Natural killer cell (primary cell): ENCODE data around the gene OR52E4. TPM values are rescaled to one million over a fixed set of nuclear protein-coding genes. Genes with fewer than 3 reads are reported as not detected.

ENCODE experiments used
- ATAC-seq, 3 donors: fragments of 150-1000 bp in 2 of 3; fragments of 200-7000 bp in 1 of 3; cut with Tn5 transposase; 1 replicate in 1 of 3; 2 replicates in 2 of 3; pipeline ENCODE4 v1.10.0; 2021; ENCODE audit warnings: mild to moderate bottlenecking in 2 of 3, moderate library complexity in 2 of 3
- DNase-seq, 2 donors: peaks; one replicate each; pipeline versions ENCODE4 v3.0.0 to v3.0.0-alpha.2; 2013 to 2021; ENCODE audit warnings: mixed read lengths in 1 of 2
- H3K27ac ChIP-seq: one replicate; pipeline ENCODE4 v1.5.1; 2013; ENCODE audit warnings: mild to moderate bottlenecking, low read length
- H3K27me3 ChIP-seq: one replicate; pipeline ENCODE4 v1.6.1; 2013; ENCODE audit warnings: low read length; ENCODE audit not compliant: control insufficient read depth, insufficient read depth
- H3K36me3 ChIP-seq: one replicate; pipeline ENCODE4 v1.6.1; 2013; ENCODE audit warnings: low read length; ENCODE audit not compliant: control insufficient read depth, insufficient read depth
- H3K4me1 ChIP-seq: one replicate; pipeline ENCODE4 v1.6.1; 2013; ENCODE audit warnings: low read length; ENCODE audit not compliant: control insufficient read depth, insufficient read depth
- H3K4me3 ChIP-seq: one replicate; pipeline ENCODE4 v1.5.1; 2013; ENCODE audit warnings: low read length
- H3K9me3 ChIP-seq: one replicate; pipeline ENCODE4 v1.6.1; 2013; ENCODE audit warnings: low read length; ENCODE audit not compliant: control insufficient read depth, insufficient read depth
- H3K27ac Mint-ChIP-seq, 2 donors: one replicate each; pipeline ENCODE4 v1.8.0; 2022; ENCODE audit warnings: mild to moderate bottlenecking in 2 of 2, mixed read lengths in 2 of 2, moderate library complexity in 1 of 2
- H3K27me3 Mint-ChIP-seq, 2 donors: one replicate each; pipeline ENCODE4 v1.8.0; 2022; ENCODE audit warnings: low read depth in 2 of 2, mixed read lengths in 2 of 2
- H3K36me3 Mint-ChIP-seq: one replicate; pipeline ENCODE4 v1.8.0; 2022; ENCODE audit warnings: mixed read lengths
- H3K4me1 Mint-ChIP-seq, 2 donors: one replicate each; pipeline ENCODE4 v1.8.0; 2022; ENCODE audit warnings: mixed read lengths in 2 of 2
- H3K4me3 Mint-ChIP-seq: one replicate; pipeline ENCODE4 v1.8.0; 2022; ENCODE audit warnings: mild to moderate bottlenecking, moderate library complexity, mixed read lengths
- H3K9me3 Mint-ChIP-seq, 2 donors: one replicate each; pipeline ENCODE4 v1.8.0; 2022; ENCODE audit warnings: mixed read lengths in 2 of 2
- WGBS: methylation state at CpG from one replicate; pipeline ENCODE4 v1.1.7; 2013; ENCODE audit warnings: missing lambda C conversion rate; ENCODE audit not compliant: insufficient coverage; 5-methylcytosine and 5-hydroxymethylcytosine counted together
- intact Hi-C: fragments of 100-400 bp; cut with micrococcal nuclease; formaldehyde crosslinking; loops from one replicate; pipeline ENCODE4 v1.14.2; 2022
- total RNA-seq, 4 donors: library from RNA; stranded (reverse); fragments of 120-200 nt in 1 of 4; gene quantifications; one replicate each; pipeline versions ENCODE4 v1.2.3 to v1.2.4, GENCODE V29; 2013 to 2022
- TF ChIP-seq, protein P1 (sequence below): fragments of 200-600 bp; IDR thresholded peaks from one replicate; pipeline ENCODE4 v1.8.0; 2022; ENCODE audit warnings: antibody characterized with exemption

The OR52E4 gene
- total RNA-seq, 3 donors from 2014 or later (not counting 1 experiment from before 2014, with no cell fraction given) = not detected

GRCh38 chr11:5910540-5910939 lies 30.1 kb downstream of the OR52E4 start:
- Mint-ChIP-seq H3K4me3 (no peak overlapping the region), H3K4me1 (no peaks in the 10 kb centered on the region), H3K27ac (no peak overlapping the region), H3K36me3 (no peaks in the 10 kb centered on the region), H3K9me3 (peaks cover 0 to 2% of the 10 kb centered on the region in 2 donors), H3K27me3 (peaks cover 3 to 9% of the 10 kb centered on the region in 2 donors)
- Histone ChIP-seq H3K36me3 (no peaks in the 10 kb centered on the region), H3K4me1 (no peaks in the 10 kb centered on the region), H3K27ac (no peak overlapping the region), H3K4me3 (no peak overlapping the region), H3K27me3 (no peaks in the 10 kb centered on the region), H3K9me3 (no peaks in the 10 kb centered on the region)
- DNase-seq (no peak), ATAC-seq (no peak)
- TF ChIP-seq, protein P1, sequence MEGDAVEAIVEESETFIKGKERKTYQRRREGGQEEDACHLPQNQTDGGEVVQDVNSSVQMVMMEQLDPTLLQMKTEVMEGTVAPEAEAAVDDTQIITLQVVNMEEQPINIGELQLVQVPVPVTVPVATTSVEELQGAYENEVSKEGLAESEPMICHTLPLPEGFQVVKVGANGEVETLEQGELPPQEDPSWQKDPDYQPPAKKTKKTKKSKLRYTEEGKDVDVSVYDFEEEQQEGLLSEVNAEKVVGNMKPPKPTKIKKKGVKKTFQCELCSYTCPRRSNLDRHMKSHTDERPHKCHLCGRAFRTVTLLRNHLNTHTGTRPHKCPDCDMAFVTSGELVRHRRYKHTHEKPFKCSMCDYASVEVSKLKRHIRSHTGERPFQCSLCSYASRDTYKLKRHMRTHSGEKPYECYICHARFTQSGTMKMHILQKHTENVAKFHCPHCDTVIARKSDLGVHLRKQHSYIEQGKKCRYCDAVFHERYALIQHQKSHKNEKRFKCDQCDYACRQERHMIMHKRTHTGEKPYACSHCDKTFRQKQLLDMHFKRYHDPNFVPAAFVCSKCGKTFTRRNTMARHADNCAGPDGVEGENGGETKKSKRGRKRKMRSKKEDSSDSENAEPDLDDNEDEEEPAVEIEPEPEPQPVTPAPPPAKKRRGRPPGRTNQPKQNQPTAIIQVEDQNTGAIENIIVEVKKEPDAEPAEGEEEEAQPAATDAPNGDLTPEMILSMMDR = no peak
- intact Hi-C loops = no loop called here
- 84% methylated on average over 2 of the region's 2 CpGs for WGBS

GRCh38 chr11:5922749-5923426 lies 42.5 kb downstream of the OR52E4 start:
- peaks cover 0 to 2% of the 10 kb centered on the region in 2 donors for H3K9me3 Mint-ChIP-seq
- Histone ChIP-seq H3K4me1 (no peaks in the 10 kb centered on the region), H3K27ac (no peak overlapping the region), H3K36me3 (no peaks in the 10 kb centered on the region), H3K27me3 (no peaks in the 10 kb centered on the region), H3K4me3 (no peak overlapping the region), H3K9me3 (no peaks in the 10 kb centered on the region)
- peaks cover 0 to 3% of the 10 kb centered on the region in 2 donors for H3K27me3 Mint-ChIP-seq
- 83% methylated on average over 2 of the region's 2 CpGs for WGBS
- DNase-seq (no peak), ATAC-seq (no peak)
- no peak overlapping the region for H3K4me3 Mint-ChIP-seq
- no peaks in the 10 kb centered on the region for H3K4me1 Mint-ChIP-seq
- intact Hi-C loops = no loop called here
- H3K36me3 Mint-ChIP-seq = peaks cover 13% of the 10 kb centered on the region
- no peak overlapping the region for H3K27ac Mint-ChIP-seq
- TF ChIP-seq, protein P1 = no peak

DNA sequence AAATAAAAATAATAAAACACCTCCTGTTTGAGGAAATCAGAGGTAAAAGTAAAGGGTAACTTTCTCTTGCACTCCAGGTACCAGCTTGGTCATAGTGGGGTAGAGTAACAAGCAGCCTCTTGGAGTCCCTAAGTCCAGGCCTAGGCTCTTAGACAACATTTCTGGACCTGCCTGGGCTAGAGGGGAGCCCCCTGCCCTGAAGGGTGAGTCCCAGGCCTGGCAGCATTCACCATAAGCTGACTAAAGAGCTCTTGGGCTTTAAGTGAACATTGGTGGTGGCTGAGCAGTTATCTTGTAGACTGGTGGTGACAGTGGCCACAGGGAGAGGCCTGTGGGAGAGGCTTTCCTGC lies 43.0 kb downstream of the OR52E4 start:
- Histone ChIP-seq H3K4me3 (no peak overlapping the region), H3K4me1 (no peaks in the 10 kb centered on the region), H3K27ac (no peak overlapping the region), H3K27me3 (no peaks in the 10 kb centered on the region), H3K36me3 (no peaks in the 10 kb centered on the region), H3K9me3 (no peaks in the 10 kb centered on the region)
- peaks cover 13% of the 10 kb centered on the region for H3K36me3 Mint-ChIP-seq
- no peak overlapping the region for H3K27ac Mint-ChIP-seq
- no peak for ATAC-seq
- H3K4me3 Mint-ChIP-seq = no peak overlapping the region
- TF ChIP-seq, protein P1 = no peak
- H3K27me3 Mint-ChIP-seq = peaks cover 0 to 5% of the 10 kb centered on the region in 2 donors
- H3K4me1 Mint-ChIP-seq = no peaks in the 10 kb centered on the region
- no peak for DNase-seq
- H3K9me3 Mint-ChIP-seq = peaks cover 0 to 5% of the 10 kb centered on the region in 2 donors
- intact Hi-C loops = no loop called here

DNA sequence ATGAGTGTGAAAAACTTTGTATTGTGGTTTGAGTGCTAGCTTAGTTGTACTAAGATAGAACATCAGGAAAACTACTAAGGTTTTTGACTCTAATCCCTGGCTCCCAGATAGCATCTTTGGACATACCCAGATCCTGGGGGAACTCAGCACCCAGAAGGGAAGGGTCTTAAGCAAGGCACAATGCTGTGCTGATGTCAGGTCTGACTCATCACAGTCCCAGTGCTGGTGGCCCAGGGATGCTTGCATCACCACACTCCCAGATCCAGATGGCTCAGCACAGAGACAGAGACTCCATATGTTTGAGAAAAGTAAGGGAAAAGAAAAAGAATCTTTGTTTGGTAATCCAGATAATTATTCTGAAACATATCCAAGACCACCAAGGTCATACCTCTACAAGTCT lies 43.4 kb downstream of the OR52E4 start:
- Histone ChIP-seq H3K27me3 (no peaks in the 10 kb centered on the region), H3K4me1 (no peaks in the 10 kb centered on the region), H3K9me3 (no peaks in the 10 kb centered on the region), H3K4me3 (no peak overlapping the region), H3K36me3 (no peaks in the 10 kb centered on the region), H3K27ac (no peak overlapping the region)
- Mint-ChIP-seq H3K4me1 (no peaks in the 10 kb centered on the region), H3K27me3 (peaks cover 0 to 6% of the 10 kb centered on the region in 2 donors), H3K4me3 (no peak overlapping the region), H3K36me3 (peaks cover 13% of the 10 kb centered on the region), H3K9me3 (peaks cover 0 to 6% of the 10 kb centered on the region in 2 donors), H3K27ac (no peak overlapping the region)
- DNase-seq = no peak
- ATAC-seq = no peak
- intact Hi-C loops = no loop called here
- TF ChIP-seq, protein P1 = no peak
